ENCODE measurements around the gene HOXA3. TPM values are rescaled to one million over a fixed set of nuclear protein-coding genes. Genes with fewer than 3 reads are reported as not detected.

The HOXA3 gene
- total and polyA plus RNA-seq, 2 of the 13 experiments (the other 11 are each of a cell fraction or from before 2014, with no cell fraction given), result 2.9 to 4.6 TPM

- no peak for TF ChIP-seq ZNF318 (CRISPR knock-in tag; IDR thresholded peaks at IDR 0.05)
- peak; percentile 76; the same call in 1 of the 2 replicates for TF ChIP-seq ZNF777 (CRISPR knock-in tag; IDR thresholded peaks at IDR 0.05)
- 0 out of 2 replicates have a peak, but pooled peaks have one; percentile 51 for TF ChIP-seq THRA (CRISPR knock-in tag; IDR thresholded peaks at IDR 0.05; ENCODE audit: borderline replicate concordance)
- TF ChIP-seq CBFB (CRISPR knock-in tag; IDR thresholded peaks at IDR 0.05), result peak; percentile 72; the same call in 1 of the 2 replicates
- TF ChIP-seq ZNF773 (CRISPR knock-in tag; IDR thresholded peaks at IDR 0.05; ENCODE audit: borderline replicate concordance), result no peak
- peak; percentile 13; the same call in 1 of the 2 replicates for TF ChIP-seq ARNTL (CRISPR knock-in tag; IDR thresholded peaks at IDR 0.05)
- TF ChIP-seq RORA (CRISPR knock-in tag; IDR thresholded peaks at IDR 0.05), result no peak
- no peak for TF ChIP-seq EED (CRISPR knock-in tag; IDR thresholded peaks at IDR 0.05)
- no peak for TF ChIP-seq ZNF34 (CRISPR knock-in tag; IDR thresholded peaks at IDR 0.05; ENCODE audit: borderline replicate concordance)
- TF ChIP-seq ZNF232 (CRISPR knock-in tag; IDR thresholded peaks at IDR 0.05; ENCODE audit: borderline replicate concordance), result no peak
- TF ChIP-seq ZBTB8A (CRISPR knock-in tag; IDR thresholded peaks at IDR 0.05; ENCODE audit: borderline replicate concordance, low read depth), result no peak
- no peak for TF ChIP-seq ZFP1 (CRISPR knock-in tag; IDR thresholded peaks at IDR 0.05)
- TF ChIP-seq ZNF501 (CRISPR knock-in tag; IDR thresholded peaks at IDR 0.05), result peak; percentile 72; the same call in 1 of the 2 replicates
- TF ChIP-seq POGK (CRISPR knock-in tag; conservative IDR thresholded peaks at IDR 0.05), result 0 out of 2 replicates have a peak, but pooled peaks have one; percentile 17
- TF ChIP-seq NFKBIZ (CRISPR knock-in tag; IDR thresholded peaks at IDR 0.05), result no peak
- no peak for TF ChIP-seq ATM (IDR thresholded peaks at IDR 0.05; ENCODE audit: borderline replicate concordance)
Observed at GRCh38 chr7:27130540-27131389, 21.6 kb downstream of the HOXA3 start, which contains the start of gene HOXA4 (continued).

Measured in HepG2 (cell line).